Lower leg skin (tissue), 3 donors: Measurements from ENCODE around the gene AKR1C3.

Experiments used
- CTCF ChIP-seq, 3 donors: fragments of 450-650 bp; IDR thresholded peaks; one replicate each; pipeline ENCODE4 v1.5.1; 2016; ENCODE audit warnings: antibody characterized with exemption in 3 of 3, mild to moderate bottlenecking in 3 of 3, moderate library complexity in 2 of 3
- POLR2A ChIP-seq, 2 donors: fragments of 450-650 bp; IDR thresholded peaks; one replicate each; pipeline ENCODE4 v1.6.1; 2016 to 2017; ENCODE audit warnings: antibody characterized with exemption in 2 of 2, mild to moderate bottlenecking in 1 of 2, moderate library complexity in 1 of 2

GRCh38 chr10:5079306-5079830, 14.8 kb upstream of the AKR1C3 start:
- TF ChIP-seq POLR2A (IDR thresholded peaks at IDR 0.05) (no peak), CTCF (IDR thresholded peaks at IDR 0.05) (no peak)
